Parathyroid adenoma (tissue), 2 donors: ENCODE measurements around the gene KIAA0586.

Source experiments
- H2AFZ ChIP-seq: fragments of 300-600 bp; sonication (generic); one replicate; pipeline ENCODE4 v1.7.0; 2017; ENCODE audit warnings: antibody characterized with exemption, mild to moderate bottlenecking
- H3K27ac ChIP-seq: fragments of 300-600 bp; sonication (generic); one replicate; pipeline ENCODE4 v1.7.0; 2017
- H3K27me3 ChIP-seq: fragments of 300-600 bp; sonication (generic); one replicate; pipeline ENCODE4 v1.7.0; 2017; ENCODE audit warnings: low read length; ENCODE audit not compliant: control insufficient read depth, insufficient read depth
- H3K36me3 ChIP-seq: fragments of 300-600 bp; sonication (generic); one replicate; pipeline ENCODE4 v1.7.0; 2017; ENCODE audit warnings: low read length; ENCODE audit not compliant: control insufficient read depth, insufficient read depth
- H3K4me1 ChIP-seq: fragments of 300-600 bp; sonication (generic); one replicate; pipeline ENCODE4 v1.7.0; 2017; ENCODE audit warnings: control low read depth
- H3K4me2 ChIP-seq: fragments of 300-600 bp; sonication (generic); one replicate; pipeline ENCODE4 v1.7.0; 2017; ENCODE audit warnings: low read length
- H3K4me3 ChIP-seq: fragments of 300-600 bp; sonication (generic); one replicate; pipeline ENCODE4 v1.7.0; 2017; ENCODE audit warnings: low read depth, low read length
- H3K79me2 ChIP-seq: fragments of 300-600 bp; sonication (generic); one replicate; pipeline ENCODE4 v1.7.0; 2017; ENCODE audit warnings: control low read depth
- H3K9ac ChIP-seq: fragments of 300-600 bp; sonication (generic); one replicate; pipeline ENCODE4 v1.7.0; 2017; ENCODE audit warnings: mild to moderate bottlenecking
- H3K9me3 ChIP-seq: fragments of 300-600 bp; sonication (generic); one replicate; pipeline ENCODE4 v1.7.0; 2017; ENCODE audit warnings: low read length; ENCODE audit not compliant: control insufficient read depth
- CTCF ChIP-seq: fragments of 300-600 bp; sonication (generic); IDR thresholded peaks from one replicate; pipeline ENCODE4 v1.7.0; 2017; ENCODE audit warnings: antibody characterized with exemption, mild to moderate bottlenecking
- donor health status: primary hyperparathyroidism.

The KIAA0586 gene

GRCh38 chr14:58397156-58397555, 30.4 kb upstream of the KIAA0586 start:
- H3K4me3 ChIP-seq, result no peak overlapping the region
- no peaks in the 10 kb centered on the region for H3K4me1 ChIP-seq
- H3K79me2 ChIP-seq, result no peaks in the 10 kb centered on the region
- H3K27me3 ChIP-seq, result no peaks in the 10 kb centered on the region
- no peaks in the 10 kb centered on the region for H3K36me3 ChIP-seq
- no peak overlapping the region for H3K27ac ChIP-seq
- H3K9me3 ChIP-seq, result no peaks in the 10 kb centered on the region
- TF ChIP-seq CTCF, result no peak
- no peak overlapping the region for H2AFZ ChIP-seq
- no peak overlapping the region for H3K4me2 ChIP-seq
- H3K9ac ChIP-seq, result no peak overlapping the region

GRCh38 chr14:58398495-58398894, 29.0 kb upstream of the KIAA0586 start:
- H3K79me2 ChIP-seq, result no peaks in the 10 kb centered on the region
- H3K27me3 ChIP-seq, result no peaks in the 10 kb centered on the region
- no peak overlapping the region for H2AFZ ChIP-seq
- no peak overlapping the region for H3K27ac ChIP-seq
- no peaks in the 10 kb centered on the region for H3K4me1 ChIP-seq
- TF ChIP-seq CTCF, result no peak
- H3K9me3 ChIP-seq, result no peaks in the 10 kb centered on the region
- H3K4me2 ChIP-seq, result no peak overlapping the region
- H3K4me3 ChIP-seq, result no peak overlapping the region
- no peak overlapping the region for H3K9ac ChIP-seq
- no peaks in the 10 kb centered on the region for H3K36me3 ChIP-seq

- no peak overlapping the region for H3K4me2 ChIP-seq
- H2AFZ ChIP-seq, result no peak overlapping the region
- no peak overlapping the region for H3K27ac ChIP-seq
- H3K9ac ChIP-seq, result no peak overlapping the region
- H3K4me3 ChIP-seq, result no peak overlapping the region
- no peaks in the 10 kb centered on the region for H3K27me3 ChIP-seq
- TF ChIP-seq CTCF, result no peak
- no peaks in the 10 kb centered on the region for H3K4me1 ChIP-seq
- H3K79me2 ChIP-seq, result no peaks in the 10 kb centered on the region
- H3K36me3 ChIP-seq, result no peaks in the 10 kb centered on the region
- no peaks in the 10 kb centered on the region for H3K9me3 ChIP-seq
These were observed 28.6 kb upstream of the KIAA0586 start for GRCh38 chr14:58398895-58399294.

- Histone ChIP-seq H3K36me3 (no peaks in the 10 kb centered on the region), H3K79me2 (no peaks in the 10 kb centered on the region), H3K27ac (no peak overlapping the region), H3K4me2 (no peak overlapping the region), H3K27me3 (no peaks in the 10 kb centered on the region), H3K9ac (no peak overlapping the region), H2AFZ (no peak overlapping the region), H3K9me3 (no peaks in the 10 kb centered on the region), H3K4me1 (no peaks in the 10 kb centered on the region), H3K4me3 (no peak overlapping the region)
- no peak for TF ChIP-seq CTCF
These were observed 25.9 kb upstream of the KIAA0586 start for GRCh38 chr14:58401587-58401986.

- Histone ChIP-seq H3K79me2 (peaks cover 3% of the 10 kb centered on the region), H3K27me3 (no peaks in the 10 kb centered on the region), H3K27ac (no peak overlapping the region), H3K4me1 (no peaks in the 10 kb centered on the region), H3K9me3 (no peaks in the 10 kb centered on the region), H3K9ac (no peak overlapping the region), H2AFZ (no peak overlapping the region), H3K36me3 (no peaks in the 10 kb centered on the region), H3K4me2 (no peak overlapping the region), H3K4me3 (no peak overlapping the region)
- TF ChIP-seq CTCF, result no peak
These were observed 18.8 kb upstream of the KIAA0586 start for GRCh38 chr14:58408681-58409215.
